H9 (cell line): ENCODE data around the gene SLC2A9. TPM values are rescaled to one million over a fixed set of nuclear protein-coding genes. Genes with fewer than 3 reads are reported as not detected.

Source experiments
- DNase-seq: peaks from one replicate; pipeline ENCODE4 v3.0.0-alpha.2; 2017
- H2AFZ ChIP-seq: one replicate; pipeline ENCODE4 v1.6.1; 2013; ENCODE audit warnings: mild to moderate bottlenecking, low read length, control low read depth, moderate library complexity
- H2AK5ac ChIP-seq: 2 replicates; pipeline ENCODE4 v1.6.1; 2013; ENCODE audit warnings: low read length, control low read depth, mixed read lengths; ENCODE audit not compliant: insufficient read length
- H2BK120ac ChIP-seq: one replicate; pipeline ENCODE4 v1.6.1; 2013; ENCODE audit warnings: low read depth, mild to moderate bottlenecking, low read length, control low read depth, inconsistent platforms; ENCODE audit not compliant: poor library complexity, severe bottlenecking
- H2BK12ac ChIP-seq: 2 replicates; pipeline ENCODE4 v1.6.1; 2013; ENCODE audit warnings: low read length, control low read depth, mixed read lengths, low read depth; ENCODE audit not compliant: insufficient read length
- H2BK15ac ChIP-seq: 2 replicates; pipeline ENCODE4 v1.6.1; 2013; ENCODE audit warnings: low read depth, low read length, control low read depth
- H2BK20ac ChIP-seq: one replicate; pipeline ENCODE4 v1.6.1; 2013; ENCODE audit warnings: low read depth, mild to moderate bottlenecking, low read length, control low read depth, inconsistent platforms; ENCODE audit not compliant: poor library complexity, severe bottlenecking
- H2BK5ac ChIP-seq: 2 replicates; pipeline ENCODE4 v1.6.1; 2013; ENCODE audit warnings: low read length, control low read depth, mixed read lengths; ENCODE audit not compliant: insufficient read length
- H3K14ac ChIP-seq: 2 replicates; pipeline ENCODE4 v1.6.1; 2013; ENCODE audit warnings: low read length, control low read depth; ENCODE audit not compliant: insufficient read depth
- H3K18ac ChIP-seq: 2 replicates; pipeline ENCODE4 v1.6.1; 2013; ENCODE audit warnings: low read depth, mild to moderate bottlenecking, mixed read lengths, low read length, control low read depth; ENCODE audit not compliant: insufficient read length
- H3K23ac ChIP-seq: 2 replicates; pipeline ENCODE4 v1.6.1; 2013; ENCODE audit warnings: low read length, control low read depth, mixed read lengths, low read depth; ENCODE audit not compliant: insufficient read length
- H3K23me2 ChIP-seq: 2 replicates; pipeline ENCODE4 v1.6.1; 2013; ENCODE audit warnings: low read depth, mild to moderate bottlenecking, mixed read lengths, low read length, control low read depth; ENCODE audit not compliant: insufficient read length, poor library complexity, severe bottlenecking
- H3K27ac ChIP-seq: 2 replicates; pipeline ENCODE4 v1.5.1; 2013; ENCODE audit warnings: low read length, control low read depth, mixed read lengths, low read depth; ENCODE audit not compliant: insufficient read length
- H3K27me3 ChIP-seq: 2 replicates; pipeline ENCODE4 v1.6.1; 2013; ENCODE audit warnings: low read length, control low read depth, inconsistent platforms; ENCODE audit not compliant: insufficient read depth
- H3K4ac ChIP-seq: 2 replicates; pipeline ENCODE4 v1.6.1; 2013; ENCODE audit warnings: low read depth, mild to moderate bottlenecking, control low read depth, inconsistent platforms, low read length, moderate library complexity
- H3K4me1 ChIP-seq: 2 replicates; pipeline ENCODE4 v1.6.1; 2013; ENCODE audit warnings: low read length, control low read depth, inconsistent platforms; ENCODE audit not compliant: insufficient read depth
- H3K4me2 ChIP-seq: 2 replicates; pipeline ENCODE4 v1.6.1; 2013; ENCODE audit warnings: low read length, control low read depth, mixed read lengths; ENCODE audit not compliant: insufficient read length, insufficient read depth
- H3K56ac ChIP-seq: 2 replicates; pipeline ENCODE4 v1.6.1; 2013; ENCODE audit warnings: low read depth, mild to moderate bottlenecking, mixed read lengths, low read length, control low read depth; ENCODE audit not compliant: insufficient read length
- H3K79me1 ChIP-seq: 2 replicates; pipeline ENCODE4 v1.6.1; 2013; ENCODE audit warnings: low read depth, mild to moderate bottlenecking, moderate library complexity, low read length, control low read depth, inconsistent platforms; ENCODE audit not compliant: insufficient read depth, poor library complexity, severe bottlenecking
- H3K79me2 ChIP-seq: 2 replicates; pipeline ENCODE4 v1.6.1; 2013; ENCODE audit warnings: low read length, control low read depth, inconsistent platforms; ENCODE audit not compliant: insufficient read depth
- H3K9ac ChIP-seq: 2 replicates; pipeline ENCODE4 v1.6.1; 2013; ENCODE audit warnings: low read length, control low read depth, mixed read lengths; ENCODE audit not compliant: insufficient read length; ENCODE audit errors: extremely low read depth
- H3K9me3 ChIP-seq: one replicate; pipeline ENCODE4 v1.6.1; 2013; ENCODE audit warnings: low read depth, low read length, inconsistent platforms; ENCODE audit not compliant: control insufficient read depth
- H3T11ph ChIP-seq: one replicate; pipeline ENCODE4 v1.6.1; 2013; ENCODE audit warnings: mild to moderate bottlenecking, low read length, control low read depth, inconsistent platforms
- H4K20me1 ChIP-seq: one replicate; pipeline ENCODE4 v1.6.1; 2013; ENCODE audit not compliant: control insufficient read depth, insufficient read length, insufficient read depth
- H4K5ac ChIP-seq: 2 replicates; pipeline ENCODE4 v1.6.1; 2013; ENCODE audit warnings: low read depth, mild to moderate bottlenecking, mixed read lengths, low read length, control low read depth; ENCODE audit not compliant: insufficient read length
- H4K8ac ChIP-seq: replicated peaks from 2 replicates; pipeline ENCODE4 v1.6.1; 2013; ENCODE audit warnings: low read length, control low read depth, mixed read lengths, low read depth; ENCODE audit not compliant: insufficient read length
- H4K91ac ChIP-seq: 2 replicates; pipeline ENCODE4 v1.6.1; 2013; ENCODE audit warnings: low read depth, mild to moderate bottlenecking, moderate library complexity, mixed read lengths, low read length, control low read depth; ENCODE audit not compliant: insufficient read length
- H3K27ac Mint-ChIP-seq, 3 experiments: 2 replicates in 2 of 3; 3 replicates in 1 of 3; pipeline ENCODE4 v1.8.0; 2020 to 2021; ENCODE audit warnings: mixed read lengths in 3 of 3, mild to moderate bottlenecking in 1 of 3, moderate library complexity in 1 of 3
- H3K27me3 Mint-ChIP-seq: 2 replicates; pipeline ENCODE4 v1.8.0; 2021; ENCODE audit warnings: low read depth, mild to moderate bottlenecking, moderate library complexity, mixed read lengths
- H3K36me3 Mint-ChIP-seq, 3 experiments: 2 replicates in 2 of 3; 3 replicates in 1 of 3; pipeline ENCODE4 v1.8.0; 2020 to 2021; ENCODE audit warnings: low read depth in 3 of 3, mixed read lengths in 3 of 3; ENCODE audit not compliant: insufficient read depth in 1 of 3
- H3K4me1 Mint-ChIP-seq, 2 experiments: 2 replicates each; pipeline ENCODE4 v1.8.0; 2020; ENCODE audit warnings: mixed read lengths in 2 of 2
- H3K4me3 Mint-ChIP-seq, 2 experiments: 2 replicates in 1 of 2; 3 replicates in 1 of 2; pipeline ENCODE4 v1.8.0; 2020 to 2021; ENCODE audit warnings: mild to moderate bottlenecking in 2 of 2, mixed read lengths in 2 of 2, moderate library complexity in 1 of 2
- H3K9me3 Mint-ChIP-seq, 2 experiments: 2 replicates in 1 of 2; 3 replicates in 1 of 2; pipeline ENCODE4 v1.8.0; 2020; ENCODE audit warnings: mild to moderate bottlenecking in 2 of 2, mixed read lengths in 2 of 2, moderate library complexity in 1 of 2
- CTCF ChIP-seq: fragments of 200-600 bp; sonication (generic); conservative IDR thresholded peaks from 3 replicates; pipeline ENCODE4 v1.8.0; 2021; ENCODE audit warnings: antibody characterized with exemption, mild to moderate bottlenecking
- WGBS: extraction: QIAGEN DNeasy Blood & Tissue Kit; methylation state at CpG from one replicate; pipeline ENCODE4 v1.1.7; 2013; ENCODE audit warnings: missing lambda C conversion rate, low lambda C conversion rate, mixed read lengths; ENCODE audit not compliant: insufficient read length; ENCODE audit errors: extremely low coverage; 5-methylcytosine and 5-hydroxymethylcytosine counted together
- total RNA-seq: library from RNA; stranded (reverse); gene quantifications from 2 replicates; pipeline ENCODE4 v1.2.1, GENCODE V29; 2021

The SLC2A9 gene
- total RNA-seq, 1 experiment from 2014 or later = 0.79 TPM

- Histone ChIP-seq H3K4me1 (no peaks in the 10 kb centered on the region), H2BK5ac (no peak overlapping the region), H4K91ac (no peak overlapping the region), H2AFZ (no peak overlapping the region), H3K79me1 (no peaks in the 10 kb centered on the region), H4K8ac (no peak overlapping the region), H3K27me3 (no peaks in the 10 kb centered on the region; the same call in 1 of the 2 replicates), H4K20me1 (no peaks in the 10 kb centered on the region), H2BK120ac (no peak overlapping the region), H4K5ac (no peak overlapping the region), H3K4me2 (no peak overlapping the region), H3K27ac (no peak overlapping the region), H3K23me2 (no peaks in the 10 kb centered on the region), H3K56ac (no peak overlapping the region), H3K79me2 (no peaks in the 10 kb centered on the region), H3K18ac (no peak overlapping the region), H3K23ac (no peak overlapping the region), H3T11ph (no peak overlapping the region), H3K9me3 (no peaks in the 10 kb centered on the region), H3K9ac (no peak overlapping the region), H2BK12ac (no peak overlapping the region), H2BK20ac (no peak overlapping the region), H3K14ac (no peak overlapping the region), H3K4ac (no peak overlapping the region), H2BK15ac (no peak overlapping the region), H2AK5ac (no peak overlapping the region)
- H3K4me3 Mint-ChIP-seq = no peak overlapping the region
- TF ChIP-seq CTCF = no peak
- no peak overlapping the region for H3K27ac Mint-ChIP-seq
- no peak for DNase-seq
- H3K9me3 Mint-ChIP-seq = peaks cover 13 to 20% of the 10 kb centered on the region in 2 experiments; a peak in 4 of 5 replicates
- no CpG with 5 or more reads among the region's 6 CpGs for WGBS
- H3K27me3 Mint-ChIP-seq = peaks cover 8% of the 10 kb centered on the region
- H3K36me3 Mint-ChIP-seq = 0 out of 7 replicates have a peak, but pooled peaks cover 0 to 5% (median 0%) of the 10 kb centered on the region in 3 experiments
- 0 out of 4 replicates have a peak, but pooled peaks cover 2 to 3% of the 10 kb centered on the region in 2 experiments for H3K4me1 Mint-ChIP-seq
Measured at GRCh38 chr4:9859810-9860209, 161.5 kb downstream of the SLC2A9 start.
